Liver (tissue), 3 donors: ENCODE data around the gene IQSEC2.

Experiments used
- ATF3 ChIP-seq: IDR thresholded peaks from 2 replicates; pipeline ENCODE4 v1.6.1; 2016; ENCODE audit warnings: antibody characterized with exemption
- CTCF ChIP-seq: fragments of 150-350 bp; IDR thresholded peaks from 2 replicates; pipeline ENCODE4 v1.5.1; 2017; ENCODE audit warnings: improper control_type of control experiment, low read depth, low read length; ENCODE audit not compliant: missing input control
- EGR1 ChIP-seq, 2 donors: IDR thresholded peaks; 2 replicates each; pipeline ENCODE4 v1.6.1; 2016 to 2018; ENCODE audit warnings: antibody characterized with exemption in 2 of 2, low read depth in 2 of 2
- GABPA ChIP-seq, 2 donors: IDR thresholded peaks in 1 of 2; conservative IDR thresholded peaks in 1 of 2; 2 replicates each; pipeline ENCODE4 v1.6.1; 2016; ENCODE audit warnings: antibody characterized with exemption in 2 of 2, mild to moderate bottlenecking in 1 of 2, moderate library complexity in 1 of 2
- RAD21 ChIP-seq, 2 donors: IDR thresholded peaks; 2 replicates each; pipeline ENCODE4 v1.6.1; 2016; ENCODE audit warnings: antibody characterized with exemption in 2 of 2, mild to moderate bottlenecking in 2 of 2
- SP1 ChIP-seq: IDR thresholded peaks from 2 replicates; pipeline ENCODE4 v1.6.1; 2018; ENCODE audit warnings: antibody characterized with exemption, mild to moderate bottlenecking
- YY1 ChIP-seq: IDR thresholded peaks from 2 replicates; pipeline ENCODE4 v1.6.1; 2016; ENCODE audit warnings: antibody characterized with exemption, mild to moderate bottlenecking
- ZBTB33 ChIP-seq: IDR thresholded peaks from 2 replicates; pipeline ENCODE4 v1.6.1; 2016; ENCODE audit warnings: antibody characterized with exemption
- TF ChIP-seq, protein P1 (sequence below): IDR thresholded peaks from 2 replicates; pipeline ENCODE4 v1.6.1; 2016; ENCODE audit warnings: antibody characterized with exemption, mild to moderate bottlenecking
- TF ChIP-seq, protein P2 (sequence below): IDR thresholded peaks from 2 replicates; pipeline ENCODE4 v1.6.1; 2016; ENCODE audit warnings: antibody characterized with exemption
- donor health status: healthy.
- donor health status: healthy.

- TF ChIP-seq CTCF (no peak), ZBTB33 (no peak), SP1 (no peak), RAD21 (IDR thresholded peaks at IDR 0.05) (no peak), YY1 (no peak), EGR1 (IDR thresholded peaks at IDR 0.05; ENCODE audit: low read depth in 2 of 2) (no peak), GABPA (IDR thresholded peaks at IDR 0.05 in 1 of 2, conservative IDR thresholded peaks at IDR 0.05 in 1 of 2) (no peak), ATF3 (no peak)
- TF ChIP-seq, protein P1, sequence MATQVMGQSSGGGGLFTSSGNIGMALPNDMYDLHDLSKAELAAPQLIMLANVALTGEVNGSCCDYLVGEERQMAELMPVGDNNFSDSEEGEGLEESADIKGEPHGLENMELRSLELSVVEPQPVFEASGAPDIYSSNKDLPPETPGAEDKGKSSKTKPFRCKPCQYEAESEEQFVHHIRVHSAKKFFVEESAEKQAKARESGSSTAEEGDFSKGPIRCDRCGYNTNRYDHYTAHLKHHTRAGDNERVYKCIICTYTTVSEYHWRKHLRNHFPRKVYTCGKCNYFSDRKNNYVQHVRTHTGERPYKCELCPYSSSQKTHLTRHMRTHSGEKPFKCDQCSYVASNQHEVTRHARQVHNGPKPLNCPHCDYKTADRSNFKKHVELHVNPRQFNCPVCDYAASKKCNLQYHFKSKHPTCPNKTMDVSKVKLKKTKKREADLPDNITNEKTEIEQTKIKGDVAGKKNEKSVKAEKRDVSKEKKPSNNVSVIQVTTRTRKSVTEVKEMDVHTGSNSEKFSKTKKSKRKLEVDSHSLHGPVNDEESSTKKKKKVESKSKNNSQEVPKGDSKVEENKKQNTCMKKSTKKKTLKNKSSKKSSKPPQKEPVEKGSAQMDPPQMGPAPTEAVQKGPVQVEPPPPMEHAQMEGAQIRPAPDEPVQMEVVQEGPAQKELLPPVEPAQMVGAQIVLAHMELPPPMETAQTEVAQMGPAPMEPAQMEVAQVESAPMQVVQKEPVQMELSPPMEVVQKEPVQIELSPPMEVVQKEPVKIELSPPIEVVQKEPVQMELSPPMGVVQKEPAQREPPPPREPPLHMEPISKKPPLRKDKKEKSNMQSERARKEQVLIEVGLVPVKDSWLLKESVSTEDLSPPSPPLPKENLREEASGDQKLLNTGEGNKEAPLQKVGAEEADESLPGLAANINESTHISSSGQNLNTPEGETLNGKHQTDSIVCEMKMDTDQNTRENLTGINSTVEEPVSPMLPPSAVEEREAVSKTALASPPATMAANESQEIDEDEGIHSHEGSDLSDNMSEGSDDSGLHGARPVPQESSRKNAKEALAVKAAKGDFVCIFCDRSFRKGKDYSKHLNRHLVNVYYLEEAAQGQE: no peak
- TF ChIP-seq, protein P2, sequence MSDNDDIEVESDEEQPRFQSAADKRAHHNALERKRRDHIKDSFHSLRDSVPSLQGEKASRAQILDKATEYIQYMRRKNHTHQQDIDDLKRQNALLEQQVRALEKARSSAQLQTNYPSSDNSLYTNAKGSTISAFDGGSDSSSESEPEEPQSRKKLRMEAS: no peak
These were observed 31.9 kb downstream of the IQSEC2 start for GRCh38 chrX:53249408-53250042.
